ES-I3 (cell line): ENCODE data around the gene NOTCH3.

Source experiments
- H3K36me3 ChIP-seq: 2 replicates; pipeline ENCODE4 v1.6.1; 2013; ENCODE audit warnings: mild to moderate bottlenecking, low read length, control low read depth, moderate library complexity; ENCODE audit not compliant: insufficient read depth
- H3K4me1 ChIP-seq: 2 replicates; pipeline ENCODE4 v1.6.1; 2013; ENCODE audit warnings: mild to moderate bottlenecking, control low read depth, low read length; ENCODE audit not compliant: insufficient read depth
- H3K9ac ChIP-seq: 2 replicates; pipeline ENCODE4 v1.6.1; 2013; ENCODE audit warnings: low read depth, mild to moderate bottlenecking, low read length, moderate library complexity
- H3K9me3 ChIP-seq: 2 replicates; pipeline ENCODE4 v1.6.1; 2013; ENCODE audit warnings: mild to moderate bottlenecking, low read length, moderate library complexity; ENCODE audit not compliant: control insufficient read depth, insufficient read depth

The NOTCH3 gene

DNA sequence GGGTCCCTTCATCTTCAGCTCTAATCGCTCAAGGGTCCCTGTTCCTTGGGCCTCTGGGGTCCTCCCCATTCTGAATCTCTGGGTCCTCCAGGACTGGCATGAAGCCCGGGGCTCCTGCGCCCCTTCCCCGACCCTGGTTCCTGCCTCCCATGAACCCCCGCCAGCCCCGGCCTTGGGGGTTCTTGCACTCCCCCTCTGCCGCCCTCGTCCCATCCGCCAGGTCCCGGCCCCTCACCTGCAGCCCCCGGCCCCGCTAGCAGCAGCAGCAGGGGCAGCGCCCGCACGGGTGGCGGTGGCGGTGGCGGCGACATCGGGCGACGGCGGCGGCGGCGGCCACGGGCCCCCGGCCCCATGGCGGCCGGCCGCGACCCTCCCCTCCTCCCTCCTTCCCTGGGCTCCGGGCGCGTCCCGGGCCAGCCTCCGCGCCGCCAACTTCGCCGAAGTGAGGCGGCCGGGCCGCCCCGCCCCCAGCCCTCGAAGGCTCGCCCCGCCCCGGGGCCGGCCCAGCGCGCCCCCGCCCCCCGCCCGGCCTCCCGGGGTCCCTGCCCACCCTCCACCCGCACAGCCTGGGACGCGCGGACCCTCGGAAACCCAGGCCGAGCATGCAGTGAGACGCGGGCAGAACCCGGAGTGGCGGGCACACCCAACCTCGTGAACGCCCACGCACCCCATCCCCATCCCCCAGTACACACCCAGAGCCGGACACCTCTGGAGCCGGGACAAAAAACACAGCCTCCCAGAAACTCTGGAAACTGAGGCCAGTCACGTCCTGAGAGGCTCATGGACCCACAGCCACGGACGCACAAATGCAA lies at the start of gene NOTCH3:
Gene NOTCH3 (minus strand): TSS at position 443 of the 812 bp plus-strand sequence. CDS start 90 bp downstream, at position 353.
- no peaks in the 10 kb centered on the region; the same call in 1 of the 2 replicates for H3K36me3 ChIP-seq
- H3K9ac ChIP-seq = peak within 1 kb of the TSS; percentile 93
- H3K9me3 ChIP-seq = no peaks in the 10 kb centered on the region
- no peaks in the 10 kb centered on the region for H3K4me1 ChIP-seq

DNA sequence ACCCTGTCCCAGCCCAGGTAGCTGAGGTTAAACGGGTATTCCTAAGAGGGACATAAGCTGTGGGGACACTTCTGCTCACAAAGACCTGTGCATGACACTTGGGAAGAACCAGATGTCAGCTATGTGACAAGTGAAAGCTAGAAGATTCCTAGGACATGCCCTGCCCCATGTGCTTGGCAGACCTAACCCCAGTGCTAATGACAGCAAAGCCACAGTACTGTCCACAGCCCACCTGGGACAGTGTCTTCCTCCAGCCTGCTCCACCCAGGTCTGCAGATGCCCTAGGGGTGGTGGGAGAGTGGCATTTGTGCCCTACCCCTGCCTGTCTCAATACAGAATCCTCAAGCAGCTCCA lies 49.8 kb upstream of the NOTCH3 start:
- H3K4me1 ChIP-seq = peaks cover 8% of the 10 kb centered on the region; the same call in 1 of the 2 replicates
- no peak overlapping the region for H3K9ac ChIP-seq
- peaks cover 29% of the 10 kb centered on the region for H3K36me3 ChIP-seq
- no peaks in the 10 kb centered on the region for H3K9me3 ChIP-seq

DNA sequence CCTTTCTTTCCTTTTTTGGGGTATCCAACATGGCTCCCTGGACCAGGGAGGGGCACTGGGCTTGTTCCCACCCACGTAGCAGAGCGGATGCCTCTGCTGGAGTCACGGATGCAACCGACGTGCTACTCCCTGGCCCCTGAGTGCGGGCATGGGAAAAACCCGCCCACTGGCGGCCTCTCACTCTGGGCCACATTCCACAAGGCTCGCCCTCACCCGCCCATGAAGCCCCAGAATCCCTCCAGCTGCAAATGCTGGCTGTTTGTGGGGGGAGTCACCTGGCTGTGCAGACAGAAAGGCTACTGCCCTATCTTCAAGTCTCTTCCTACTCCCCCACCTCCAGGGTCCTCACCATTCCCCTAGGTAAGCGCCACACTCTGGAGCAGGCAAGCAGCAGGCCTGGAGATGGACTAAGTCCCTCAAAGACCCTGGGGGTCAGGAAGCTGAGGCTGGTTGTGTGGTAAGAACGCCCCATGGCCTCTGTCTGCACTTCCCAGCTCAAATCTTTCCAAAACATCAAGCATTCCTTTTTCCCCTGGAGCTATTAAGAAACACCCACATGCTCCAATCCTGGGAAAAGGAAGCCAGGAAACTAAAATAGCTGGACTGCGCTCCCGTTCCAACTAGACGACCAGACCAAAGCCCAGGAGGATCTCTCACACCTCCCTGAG lies 49.3 kb upstream of the NOTCH3 start:
- H3K9ac ChIP-seq = no peak overlapping the region
- no peaks in the 10 kb centered on the region for H3K9me3 ChIP-seq
- H3K36me3 ChIP-seq = peaks cover 30% of the 10 kb centered on the region
- H3K4me1 ChIP-seq = peaks cover 8% of the 10 kb centered on the region; the same call in 1 of the 2 replicates

DNA sequence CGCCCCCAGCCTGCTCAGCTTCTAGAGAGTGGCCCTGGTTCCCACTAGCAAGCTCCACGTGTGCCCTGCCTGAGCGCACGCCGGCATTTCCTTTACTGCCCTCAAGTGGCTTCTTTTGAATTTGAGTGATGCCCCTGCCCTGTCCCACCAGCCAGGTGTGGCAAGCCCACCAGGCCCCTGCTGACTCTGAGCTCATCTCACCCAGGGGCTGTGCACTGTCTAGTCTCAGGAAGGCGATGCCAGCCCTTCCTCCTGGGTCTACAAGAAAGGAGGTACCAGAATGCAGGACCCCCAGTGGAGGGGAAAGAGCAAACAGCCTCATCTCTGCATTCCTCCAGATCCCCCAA lies 48.7 kb upstream of the NOTCH3 start:
- Histone ChIP-seq H3K9ac (no peak overlapping the region), H3K9me3 (no peaks in the 10 kb centered on the region), H3K36me3 (peaks cover 32% of the 10 kb centered on the region), H3K4me1 (peaks cover 8% of the 10 kb centered on the region; the same call in 1 of the 2 replicates)

DNA sequence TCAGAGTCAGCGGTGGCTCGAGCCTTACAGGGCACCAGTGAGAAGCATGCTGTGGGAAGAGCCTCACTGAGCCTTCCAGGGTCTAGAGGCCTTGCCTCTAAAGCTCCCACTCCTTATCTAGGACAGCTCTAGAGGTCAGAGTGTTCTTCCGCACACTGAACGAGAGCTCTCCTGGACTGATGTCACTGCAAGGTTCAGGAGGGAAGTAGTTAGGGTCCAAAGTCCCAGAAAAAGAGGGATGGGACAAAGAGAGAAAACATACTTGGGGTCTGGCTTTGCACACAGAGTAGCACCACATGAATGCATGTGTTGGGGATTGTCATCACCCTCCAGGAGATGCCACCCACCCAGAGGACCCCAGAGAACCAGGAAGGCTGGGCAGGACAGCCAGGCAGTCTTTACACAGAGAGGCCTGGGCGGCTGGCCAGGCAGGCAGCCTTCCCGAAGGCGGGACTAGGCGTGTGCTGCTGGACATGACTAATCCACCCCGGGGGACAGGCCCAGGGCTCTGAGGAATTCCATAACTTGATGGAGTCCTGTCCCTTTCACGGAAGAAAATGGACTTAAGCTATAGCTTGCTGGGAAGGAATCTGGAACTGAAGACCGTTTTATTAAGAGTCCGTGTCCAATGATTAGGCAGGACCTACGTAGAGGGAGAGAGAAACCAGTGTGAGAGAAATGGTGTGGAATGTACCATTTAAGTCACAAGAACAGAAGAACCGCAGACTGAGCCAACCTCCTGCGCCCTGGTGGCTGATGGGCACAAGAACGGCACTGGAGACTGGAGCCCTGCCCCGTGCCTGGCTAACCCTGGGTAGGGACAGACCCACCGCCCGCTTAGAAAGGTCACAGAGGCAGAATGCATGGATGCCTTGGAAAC lies 48.1 kb upstream of the NOTCH3 start:
- peaks cover 32% of the 10 kb centered on the region for H3K36me3 ChIP-seq
- H3K9me3 ChIP-seq = no peaks in the 10 kb centered on the region
- no peak overlapping the region for H3K9ac ChIP-seq
- H3K4me1 ChIP-seq = peaks cover 8% of the 10 kb centered on the region; the same call in 1 of the 2 replicates

DNA sequence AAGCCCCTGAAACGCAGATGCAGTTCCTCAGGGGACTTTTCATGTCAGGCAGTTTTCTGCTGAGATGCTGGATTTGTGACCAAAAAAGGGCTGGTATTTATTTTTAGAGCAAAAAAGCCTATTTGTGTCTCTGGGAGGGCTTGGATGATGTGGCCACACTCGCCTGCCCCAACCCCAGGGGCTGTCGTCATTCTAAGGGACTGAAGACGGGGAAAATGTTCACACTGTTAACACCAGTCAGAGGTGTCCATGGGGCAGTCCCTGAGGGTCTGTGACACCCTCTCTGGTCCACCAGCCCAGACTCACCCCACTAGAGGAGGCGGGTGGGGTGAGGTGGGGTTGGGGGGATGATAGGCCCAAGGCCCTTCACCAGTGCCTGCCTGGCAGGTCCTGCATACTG lies 47.3 kb upstream of the NOTCH3 start:
- Histone ChIP-seq H3K9ac (no peak overlapping the region), H3K36me3 (peaks cover 37% of the 10 kb centered on the region), H3K9me3 (no peaks in the 10 kb centered on the region), H3K4me1 (peaks cover 8% of the 10 kb centered on the region; the same call in 1 of the 2 replicates)

DNA sequence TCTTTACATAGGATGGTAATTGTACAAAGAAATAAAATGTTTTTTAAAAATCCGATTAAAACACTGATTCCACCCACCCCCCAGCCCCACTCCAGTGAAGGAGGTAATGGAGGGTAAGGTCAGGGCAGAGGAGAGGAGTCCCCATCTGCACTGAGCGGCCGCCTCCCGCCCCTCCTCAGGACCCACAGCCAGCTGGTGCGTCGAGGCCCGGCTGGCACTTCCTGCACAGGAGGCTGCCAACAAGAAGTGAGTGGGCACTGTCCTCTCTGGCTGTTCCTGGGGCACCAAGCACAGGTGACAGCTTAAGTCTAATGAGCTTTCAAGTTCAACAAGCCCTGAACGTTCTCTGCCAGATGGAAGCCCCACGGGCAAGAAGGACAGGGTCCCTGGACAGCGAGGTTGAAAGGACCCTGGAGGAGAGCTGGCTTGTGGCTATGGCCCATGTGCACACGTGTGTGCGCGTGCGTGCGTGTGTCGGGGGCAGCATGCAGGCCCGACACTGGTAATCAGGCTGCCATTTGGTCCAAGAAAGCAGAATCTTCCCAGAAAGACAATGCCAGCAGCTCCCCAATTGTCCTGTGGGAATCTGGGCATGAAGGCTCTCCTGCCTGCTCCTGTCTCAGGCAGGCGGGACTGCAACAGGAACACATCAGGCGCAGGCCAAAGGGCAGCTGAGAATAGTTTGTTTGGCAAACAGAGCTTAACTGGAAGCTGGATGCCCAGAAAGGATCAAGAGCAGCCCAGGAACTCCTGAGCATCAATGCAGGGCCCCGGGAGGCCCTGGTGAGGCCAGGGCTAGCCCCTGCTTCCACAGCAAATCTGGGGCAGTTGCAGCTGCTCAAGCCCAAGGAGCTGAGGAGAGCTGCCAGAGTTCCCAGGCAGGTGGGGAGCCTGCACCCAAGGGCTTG lies 46.6 kb upstream of the NOTCH3 start:
- Histone ChIP-seq H3K4me1 (peaks cover 8% of the 10 kb centered on the region; the same call in 1 of the 2 replicates), H3K36me3 (peaks cover 37% of the 10 kb centered on the region), H3K9me3 (no peaks in the 10 kb centered on the region), H3K9ac (no peak overlapping the region)

DNA sequence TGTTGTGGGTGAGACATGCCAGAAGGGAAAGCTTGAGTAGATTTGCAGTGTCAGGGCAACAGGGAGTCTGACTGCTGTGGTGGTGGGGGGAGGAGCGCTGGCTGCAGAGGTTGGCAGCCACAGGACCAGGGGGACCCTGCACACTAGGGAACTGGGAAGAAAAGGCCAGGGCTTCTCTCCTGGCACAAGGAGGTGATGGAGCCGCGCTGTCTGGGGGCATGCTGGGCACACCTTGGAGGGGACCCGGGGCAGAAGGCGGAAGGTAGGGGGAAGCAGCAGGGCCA lies 45.3 kb upstream of the NOTCH3 start:
- Histone ChIP-seq H3K36me3 (peaks cover 37% of the 10 kb centered on the region), H3K9ac (no peak overlapping the region), H3K4me1 (peaks cover 8% of the 10 kb centered on the region; the same call in 1 of the 2 replicates), H3K9me3 (no peaks in the 10 kb centered on the region)

DNA sequence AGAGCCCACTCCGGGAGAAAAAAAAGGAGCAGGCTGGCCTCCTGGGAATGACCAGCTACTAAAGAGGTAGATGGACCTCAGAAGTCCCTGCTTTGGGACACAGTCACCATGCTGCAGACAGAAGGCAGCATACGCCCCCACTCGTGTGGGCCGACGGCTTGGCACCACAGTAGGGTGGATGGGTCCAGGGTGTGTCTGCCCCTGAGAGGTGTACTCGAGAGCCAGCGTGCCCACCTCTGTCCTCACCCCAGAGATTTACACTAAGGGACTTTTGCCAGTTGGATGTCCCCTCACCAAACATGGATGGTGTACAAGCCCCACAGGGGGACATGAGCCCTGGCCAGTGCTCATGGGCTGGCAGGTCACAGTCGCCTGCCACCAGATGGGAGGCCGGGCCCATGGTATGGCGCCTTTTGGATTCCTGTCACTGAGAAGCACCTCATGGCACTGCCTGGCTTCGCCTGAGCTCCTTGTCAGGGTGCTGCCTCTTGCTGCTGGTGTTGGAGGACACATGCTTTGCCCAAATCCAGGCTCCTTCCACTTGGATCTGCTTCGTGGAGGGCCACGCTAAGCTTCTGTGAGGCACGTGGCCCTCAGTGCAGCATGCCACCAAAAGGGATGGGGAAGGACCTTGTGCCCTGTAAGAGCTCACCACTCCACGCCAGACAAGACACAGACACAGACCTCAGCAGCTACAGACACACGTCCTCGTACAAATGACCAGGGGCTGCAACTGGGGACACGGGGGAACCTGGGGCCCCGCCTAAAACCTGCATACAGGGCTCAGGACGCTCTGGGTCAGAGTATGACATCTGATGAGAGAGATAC lies 44.8 kb upstream of the NOTCH3 start:
- H3K36me3 ChIP-seq = peaks cover 35% of the 10 kb centered on the region

DNA sequence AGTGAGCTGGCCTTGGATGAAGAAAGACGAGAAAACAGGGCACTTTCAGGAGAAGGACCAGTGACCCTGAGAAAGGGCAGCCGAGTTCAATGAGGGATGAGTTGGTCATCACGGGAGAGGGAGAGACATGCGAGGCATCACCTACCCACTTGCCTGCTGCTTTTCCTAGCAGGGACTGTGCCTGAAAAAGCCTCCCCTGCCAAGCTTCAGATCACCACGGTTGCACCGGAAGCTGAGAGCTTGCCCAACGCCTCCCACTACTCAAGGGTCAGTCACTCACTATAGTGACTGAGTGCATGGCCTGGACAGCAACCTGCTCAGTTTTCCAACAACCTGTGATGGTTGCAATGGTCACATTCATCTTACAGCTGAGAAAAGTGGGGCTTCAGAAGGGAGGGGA lies 44.0 kb upstream of the NOTCH3 start:
- no peaks in the 10 kb centered on the region for H3K4me1 ChIP-seq
- peaks cover 30% of the 10 kb centered on the region for H3K36me3 ChIP-seq

More for the DNA sequence above, 44.8 kb upstream of the NOTCH3 start:
- peaks cover 5% of the 10 kb centered on the region; the same call in 1 of the 2 replicates for H3K4me1 ChIP-seq
- H3K9ac ChIP-seq = no peak overlapping the region
- no peaks in the 10 kb centered on the region for H3K9me3 ChIP-seq

DNA sequence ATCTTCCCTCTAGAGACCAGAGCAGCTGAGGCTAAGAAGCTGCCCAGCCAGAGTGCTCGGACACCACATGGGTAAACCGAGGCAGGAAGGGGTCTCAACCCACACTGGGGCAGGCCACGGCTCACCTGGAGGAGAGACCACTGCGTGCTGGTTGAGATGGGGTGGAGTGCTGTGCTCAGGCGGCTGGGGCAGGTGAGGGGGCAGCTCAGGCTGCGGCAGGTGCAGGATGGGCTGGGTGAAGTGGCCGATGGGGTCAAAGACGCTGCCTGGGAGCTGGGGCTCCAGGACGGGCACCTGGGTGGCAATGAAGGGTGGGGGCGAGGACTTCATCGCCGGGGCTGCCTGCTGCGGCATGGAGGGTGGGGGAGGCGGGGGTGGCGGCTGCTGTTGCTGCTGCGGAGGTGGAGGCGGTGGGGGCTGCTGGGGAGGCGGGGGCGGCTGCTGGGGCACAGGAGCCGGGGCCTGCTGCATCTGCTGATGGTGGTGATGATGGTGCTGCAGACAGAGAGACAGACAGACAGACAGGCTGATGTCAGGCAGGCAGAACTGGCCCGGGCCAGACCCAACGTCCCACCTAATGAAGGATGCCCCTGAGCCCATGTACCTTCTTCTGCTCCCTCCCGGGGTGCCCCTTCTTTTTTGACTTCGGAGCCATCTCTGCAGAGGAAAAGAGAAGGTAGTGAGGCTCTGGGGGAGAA lies 43.5 kb upstream of the NOTCH3 start:
- H3K36me3 ChIP-seq = peaks cover 29% of the 10 kb centered on the region
- H3K9me3 ChIP-seq = no peaks in the 10 kb centered on the region
- no peak overlapping the region for H3K9ac ChIP-seq
- no peaks in the 10 kb centered on the region for H3K4me1 ChIP-seq

More for the DNA sequence above, 44.0 kb upstream of the NOTCH3 start:
- Histone ChIP-seq H3K9me3 (no peaks in the 10 kb centered on the region), H3K9ac (no peak overlapping the region)

DNA sequence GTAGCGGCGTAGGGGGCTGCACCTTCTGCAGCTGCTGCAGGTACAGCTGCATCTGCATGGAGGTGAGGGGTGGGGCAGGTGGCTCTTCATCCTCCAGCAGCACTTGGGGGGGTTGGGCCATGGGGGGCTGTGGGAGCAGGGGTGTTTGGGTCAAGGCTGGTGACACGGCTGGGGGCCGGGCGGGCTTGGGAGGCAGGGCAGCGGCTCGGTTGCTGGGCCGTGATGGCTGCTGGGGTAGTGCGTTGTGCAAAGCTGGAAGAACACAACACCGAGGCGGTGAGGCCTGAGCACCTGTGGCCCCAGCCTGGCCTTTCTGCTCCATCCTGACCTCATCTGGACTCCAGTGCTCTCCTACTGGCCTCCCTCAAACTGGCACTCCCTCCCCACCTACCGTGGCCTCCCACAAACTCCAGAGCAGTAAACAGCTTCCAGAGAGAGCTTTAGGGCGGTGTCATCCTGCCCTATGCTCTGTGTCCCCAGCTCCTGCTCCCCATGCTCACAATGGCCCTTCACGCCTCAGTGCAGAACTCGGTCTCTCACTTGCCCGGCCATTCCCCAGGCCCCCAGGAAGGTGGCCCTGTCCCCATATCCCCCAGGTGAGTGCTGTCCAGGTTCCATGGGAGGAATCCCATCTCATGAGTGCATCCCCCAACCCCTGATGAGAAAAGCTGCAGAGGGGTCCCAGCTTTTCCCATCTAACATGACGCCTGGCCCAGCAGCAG lies 42.6 kb upstream of the NOTCH3 start:
- Histone ChIP-seq H3K4me1 (no peaks in the 10 kb centered on the region), H3K36me3 (peaks cover 25% of the 10 kb centered on the region), H3K9me3 (no peaks in the 10 kb centered on the region), H3K9ac (no peak overlapping the region)
